Aorta (tissue), 5 donors: ENCODE results near the gene SUPT5H. TPM values are rescaled to one million over a fixed set of nuclear protein-coding genes. Genes with fewer than 3 reads are reported as not detected.
"Not testable (repeated sequence)": the region's sequence is repeated elsewhere in the genome, so short reads cannot be mapped to it uniquely, and the experiment has no call there.

Source experiments
- ATAC-seq: fragments of 200-7000 bp; cut with Tn5 transposase; one replicate; pipeline ENCODE4 v1.9.1; 2022; ENCODE audit warnings: moderate library complexity; ENCODE audit not compliant: low FRiP score
- DNase-seq, 2 donors: peaks; one replicate each; pipeline ENCODE4 v3.0.0-alpha.2; 2020
- H3K27ac ChIP-seq, 2 donors: one replicate each; pipeline ENCODE4 v1.5.1; 2013; ENCODE audit warnings: low read length in 2 of 2, mild to moderate bottlenecking in 2 of 2, moderate library complexity in 2 of 2, control low read depth in 1 of 2, inconsistent platforms in 1 of 2, low read depth in 1 of 2
- H3K27me3 ChIP-seq, 2 donors: one replicate each; pipeline ENCODE4 v1.6.1; 2013; ENCODE audit warnings: control low read depth in 1 of 2, low read length in 1 of 2, mild to moderate bottlenecking in 1 of 2, moderate library complexity in 1 of 2; ENCODE audit not compliant: insufficient read depth in 2 of 2, control insufficient read depth in 1 of 2
- H3K36me3 ChIP-seq, 2 donors: one replicate each; pipeline ENCODE4 v1.6.1; 2013; ENCODE audit warnings: control low read depth in 1 of 2, low read length in 1 of 2, mild to moderate bottlenecking in 1 of 2; ENCODE audit not compliant: insufficient read depth in 2 of 2, control insufficient read depth in 1 of 2
- H3K4me1 ChIP-seq, 2 donors: one replicate each; pipeline ENCODE4 v1.6.1; 2013; ENCODE audit warnings: low read length in 2 of 2, control low read depth in 1 of 2, mild to moderate bottlenecking in 1 of 2, moderate library complexity in 1 of 2; ENCODE audit not compliant: insufficient read depth in 2 of 2, control insufficient read depth in 1 of 2
- H3K4me3 ChIP-seq, 2 donors: one replicate each; pipeline ENCODE4 v1.5.1; 2013; ENCODE audit warnings: low read length in 2 of 2, control low read depth in 1 of 2, mild to moderate bottlenecking in 1 of 2
- H3K9me3 ChIP-seq: one replicate; pipeline ENCODE4 v1.6.1; 2013; ENCODE audit warnings: mild to moderate bottlenecking, low read length; ENCODE audit not compliant: control insufficient read depth
- WGBS, 2 donors: extraction: QIAGEN DNeasy Blood & Tissue Kit; methylation state at CpG; one replicate each; pipeline ENCODE4 v1.1.7; 2013; 5-methylcytosine and 5-hydroxymethylcytosine counted together
- intact Hi-C, 2 donors: fragments of 100-400 bp; cut with DNase I; formaldehyde crosslinking; loops; one replicate each; pipeline versions ENCODE4 v1.14.2 to v1.15.0; 2022
- polyA plus RNA-seq, 2 donors: library from polyadenylated mRNA; stranded (reverse); fragments of 200-250 nt; gene quantifications; one replicate each; pipeline ENCODE4 v1.2.3, GENCODE V29; 2013
- total RNA-seq, 2 donors: library from RNA; stranded (reverse); fragmentation: NEBNext Ultra II Directional; extraction: Animal tissue kit (Norgen Biotek cat#: 25700); gene quantifications; one replicate each; pipeline ENCODE4 v1.2.1, GENCODE V29; 2021
- donor health status: healthy with polysubstance abuse.
- donor health status: Bipolar disorder and iron deficiency.
- donor health status: DM: no; HTN: no; CAD: no.
- donor health status: DM: no; HTN: no; CAD: no.
- donor health status: DM: yes; HTN: yes; CAD: no.

SUPT5H gene
- total and polyA plus RNA-seq, 4 donors, result 56.1 to 170 (median 96.5) TPM

GRCh38 chr19:39436350-39436716 is 9.0 kb upstream of the SUPT5H start:
- H3K4me1 ChIP-seq, result peaks cover 0 to 2% of the 10 kb centered on the region in 2 donors
- intact Hi-C loops, result loop anchor here (1.0 to 5.0 kb wide), 3 partner anchors 24 to 96 kb away; partner anchors contain the start of genes EID2B (in 1 of the 2), MED29 (in 1 of the 2), PAF1 (in 1 of the 2) and PLEKHG2 (in 1 of the 2)
- no peaks in the 10 kb centered on the region for H3K27me3 ChIP-seq
- WGBS, 2 donors, result 0 to 1% methylated on average over 2 of the region's 2 CpGs
- DNase-seq, result no peak
- no peak for ATAC-seq
- H3K36me3 ChIP-seq, result peaks cover 2 to 6% of the 10 kb centered on the region in 2 donors
- no peaks in the 10 kb centered on the region for H3K9me3 ChIP-seq
- H3K4me3 ChIP-seq, result peak overlapping the region in 1 of 2 donors; percentile 27
- no peak overlapping the region for H3K27ac ChIP-seq

- peaks cover 0 to 5% of the 10 kb centered on the region in 2 donors for H3K36me3 ChIP-seq
- intact Hi-C loops, result loop anchor here in 1 of 2 donors (5.0 kb wide), 2 partner anchors 46 to 94 kb away; partner anchors contain the start of genes EID2B, MED29 and PAF1
- no peaks in the 10 kb centered on the region for H3K9me3 ChIP-seq
- DNase-seq (no peak), ATAC-seq (no peak)
- H3K27ac ChIP-seq, result no peak overlapping the region
- H3K27me3 ChIP-seq, result no peaks in the 10 kb centered on the region
- no peak overlapping the region for H3K4me3 ChIP-seq
- WGBS, 2 donors, result 78 to 81% methylated on average over 9 of the region's 9 CpGs
- H3K4me1 ChIP-seq, result peaks cover 0 to 2% of the 10 kb centered on the region in 2 donors
These were observed 7.0 kb upstream of the SUPT5H start for GRCh38 chr19:39438270-39438934.

- 3 to 5% methylated on average over 17 of the region's 17 CpGs for WGBS, 2 donors
- ATAC-seq, result no peak
- no peak for DNase-seq
- Histone ChIP-seq H3K27ac (peak overlapping the region; percentile 58 to 82), H3K36me3 (no peaks in the 10 kb centered on the region), H3K4me3 (peak overlapping the region; percentile 79 to 94), H3K4me1 (peaks cover 0 to 2% of the 10 kb centered on the region in 2 donors), H3K9me3 (no peaks in the 10 kb centered on the region), H3K27me3 (no peaks in the 10 kb centered on the region)
- intact Hi-C loops, result loop anchor here in 1 of 2 donors (2.0 to 10.0 kb wide), 2 partner anchors 32 to 90 kb away; partner anchors contain the start of genes EID2B and PLEKHG2
These were observed 685 bp upstream of the SUPT5H start for GRCh38 chr19:39444598-39445195.

GRCh38 chr19:39446365-39447084 is 1.1 kb downstream of the SUPT5H start:
- intact Hi-C loops, result loop anchor here in 1 of 2 donors (10.0 kb wide), 1 partner anchor 88 kb away; the partner anchor contains the start of gene EID2B
- ATAC-seq (no peak), DNase-seq (no peak)
- Histone ChIP-seq H3K27me3 (no peaks in the 10 kb centered on the region), H3K4me3 (peak overlapping the region in 1 of 2 donors; percentile 79), H3K4me1 (peaks cover 0 to 2% of the 10 kb centered on the region in 2 donors), H3K9me3 (no peaks in the 10 kb centered on the region), H3K27ac (no peak overlapping the region), H3K36me3 (no peaks in the 10 kb centered on the region)
- 86 to 87% methylated on average over 16 of the region's 16 CpGs for whole genome bisulfite sequencing, 2 donors

GRCh38 chr19:39448271-39448670 is 2.9 kb downstream of the SUPT5H start:
- H3K27ac ChIP-seq, result no peak overlapping the region
- no peaks in the 10 kb centered on the region for H3K27me3 ChIP-seq
- 75 to 82% methylated on average over 3 of the region's 3 CpGs for WGBS, 2 donors
- peaks cover 0 to 2% of the 10 kb centered on the region in 2 donors for H3K4me1 ChIP-seq
- no peak overlapping the region for H3K4me3 ChIP-seq
- intact Hi-C loops, result loop anchor here in 1 of 2 donors (10.0 kb wide), 1 partner anchor 87 kb away; the partner anchor contains the start of gene EID2B
- no peaks in the 10 kb centered on the region for H3K36me3 ChIP-seq
- no peak for DNase-seq
- no peaks in the 10 kb centered on the region for H3K9me3 ChIP-seq
- ATAC-seq, result no peak

GRCh38 chr19:39449116-39449797 is 3.9 kb downstream of the SUPT5H start:
- peaks cover 0 to 2% of the 10 kb centered on the region in 2 donors for H3K4me1 ChIP-seq
- H3K27me3 ChIP-seq, result no peaks in the 10 kb centered on the region
- DNase-seq (no peak), ATAC-seq (no peak)
- H3K9me3 ChIP-seq, result no peaks in the 10 kb centered on the region
- no peak overlapping the region for H3K4me3 ChIP-seq
- no peaks in the 10 kb centered on the region for H3K36me3 ChIP-seq
- WGBS, 2 donors, result 71 to 74% methylated on average over 8 of the region's 8 CpGs
- intact Hi-C loops, result loop anchor here in 1 of 2 donors (10.0 kb wide), 1 partner anchor 86 kb away; the partner anchor contains the start of gene EID2B
- H3K27ac ChIP-seq, result no peak overlapping the region

- H3K27me3 ChIP-seq, DNase-seq, intact Hi-C loops, H3K4me1 ChIP-seq, H3K36me3 ChIP-seq, H3K4me3 ChIP-seq, ATAC-seq, H3K9me3 ChIP-seq, H3K27ac ChIP-seq: not testable (repeated sequence)
- WGBS, 2 donors, result 94% methylated on average over 8 of the region's 8 CpGs
These were observed 5.9 kb downstream of the SUPT5H start for GRCh38 chr19:39451257-39451656.

- intact Hi-C loops, result no loop called here
- no peak for DNase-seq
- Histone ChIP-seq H3K4me3 (no peak overlapping the region), H3K27me3 (no peaks in the 10 kb centered on the region), H3K9me3 (no peaks in the 10 kb centered on the region), H3K36me3 (peaks cover 0 to 11% of the 10 kb centered on the region in 2 donors), H3K27ac (no peak overlapping the region), H3K4me1 (no peaks in the 10 kb centered on the region)
- WGBS, 2 donors, result 72 to 87% methylated on average over 3 of the region's 3 CpGs
- no peak for ATAC-seq
These were observed 18.0 kb downstream of the SUPT5H start for GRCh38 chr19:39463403-39463802.
